Stomach (tissue), 4 donors: Measurements from ENCODE around the gene MET.

ENCODE experiments used
- EP300 ChIP-seq: sonication (generic); formaldehyde crosslinking; IDR thresholded peaks from one replicate; pipeline ENCODE4 v1.6.1; 2017; ENCODE audit warnings: antibody characterized with exemption
- POLR2A ChIP-seq, 4 donors: fragments of 450-650 bp; IDR thresholded peaks; one replicate each; pipeline ENCODE4 v1.6.1; 2016; ENCODE audit warnings: antibody characterized with exemption in 4 of 4, control low read depth in 2 of 4, mild to moderate bottlenecking in 1 of 4, moderate library complexity in 1 of 4
- POLR2AphosphoS5 ChIP-seq, 3 donors: sonication (generic); formaldehyde crosslinking; IDR thresholded peaks; one replicate each; pipeline ENCODE4 v1.6.1; 2016; ENCODE audit warnings: antibody characterized with exemption in 3 of 3
- TF ChIP-seq, protein P1 (sequence below), 7 experiments: fragments of 450-650 bp in 4 of 7; fragments of 200-600 bp in 3 of 7; sonication (generic) in 3 of 7; IDR thresholded peaks; one replicate each; pipeline ENCODE4 v1.5.1; 2016 to 2019; ENCODE audit warnings: antibody characterized with exemption in 7 of 7, control low read depth in 2 of 7, mild to moderate bottlenecking in 1 of 7

- TF ChIP-seq POLR2A (IDR thresholded peaks at IDR 0.05): no peak
- TF ChIP-seq, protein P1, sequence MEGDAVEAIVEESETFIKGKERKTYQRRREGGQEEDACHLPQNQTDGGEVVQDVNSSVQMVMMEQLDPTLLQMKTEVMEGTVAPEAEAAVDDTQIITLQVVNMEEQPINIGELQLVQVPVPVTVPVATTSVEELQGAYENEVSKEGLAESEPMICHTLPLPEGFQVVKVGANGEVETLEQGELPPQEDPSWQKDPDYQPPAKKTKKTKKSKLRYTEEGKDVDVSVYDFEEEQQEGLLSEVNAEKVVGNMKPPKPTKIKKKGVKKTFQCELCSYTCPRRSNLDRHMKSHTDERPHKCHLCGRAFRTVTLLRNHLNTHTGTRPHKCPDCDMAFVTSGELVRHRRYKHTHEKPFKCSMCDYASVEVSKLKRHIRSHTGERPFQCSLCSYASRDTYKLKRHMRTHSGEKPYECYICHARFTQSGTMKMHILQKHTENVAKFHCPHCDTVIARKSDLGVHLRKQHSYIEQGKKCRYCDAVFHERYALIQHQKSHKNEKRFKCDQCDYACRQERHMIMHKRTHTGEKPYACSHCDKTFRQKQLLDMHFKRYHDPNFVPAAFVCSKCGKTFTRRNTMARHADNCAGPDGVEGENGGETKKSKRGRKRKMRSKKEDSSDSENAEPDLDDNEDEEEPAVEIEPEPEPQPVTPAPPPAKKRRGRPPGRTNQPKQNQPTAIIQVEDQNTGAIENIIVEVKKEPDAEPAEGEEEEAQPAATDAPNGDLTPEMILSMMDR (IDR thresholded peaks at IDR 0.05): no peak
- TF ChIP-seq EP300: no peak
- TF ChIP-seq POLR2AphosphoS5 (IDR thresholded peaks at IDR 0.05): no peak
Measured at GRCh38 chr7:116781584-116781983, 109.6 kb downstream of the MET start.
